DOHH2 (cell line): ENCODE measurements around the gene TMEM41B.

ENCODE experiments used
- EZH2phosphoT487 ChIP-seq: fragments of 200-600 bp; sonication (generic); IDR thresholded peaks from 2 replicates; pipeline ENCODE4 v1.6.1; 2017; ENCODE audit warnings: borderline replicate concordance, mild to moderate bottlenecking, antibody characterized with exemption, low read length, moderate library complexity, mixed read lengths
- TF ChIP-seq, protein P1 (sequence below): fragments of 200-600 bp; sonication (generic); IDR thresholded peaks from one replicate; pipeline ENCODE4 v1.5.1; 2014; ENCODE audit warnings: antibody characterized with exemption, mild to moderate bottlenecking, low read depth, low read length; ENCODE audit not compliant: poor library complexity, severe bottlenecking

DNA sequence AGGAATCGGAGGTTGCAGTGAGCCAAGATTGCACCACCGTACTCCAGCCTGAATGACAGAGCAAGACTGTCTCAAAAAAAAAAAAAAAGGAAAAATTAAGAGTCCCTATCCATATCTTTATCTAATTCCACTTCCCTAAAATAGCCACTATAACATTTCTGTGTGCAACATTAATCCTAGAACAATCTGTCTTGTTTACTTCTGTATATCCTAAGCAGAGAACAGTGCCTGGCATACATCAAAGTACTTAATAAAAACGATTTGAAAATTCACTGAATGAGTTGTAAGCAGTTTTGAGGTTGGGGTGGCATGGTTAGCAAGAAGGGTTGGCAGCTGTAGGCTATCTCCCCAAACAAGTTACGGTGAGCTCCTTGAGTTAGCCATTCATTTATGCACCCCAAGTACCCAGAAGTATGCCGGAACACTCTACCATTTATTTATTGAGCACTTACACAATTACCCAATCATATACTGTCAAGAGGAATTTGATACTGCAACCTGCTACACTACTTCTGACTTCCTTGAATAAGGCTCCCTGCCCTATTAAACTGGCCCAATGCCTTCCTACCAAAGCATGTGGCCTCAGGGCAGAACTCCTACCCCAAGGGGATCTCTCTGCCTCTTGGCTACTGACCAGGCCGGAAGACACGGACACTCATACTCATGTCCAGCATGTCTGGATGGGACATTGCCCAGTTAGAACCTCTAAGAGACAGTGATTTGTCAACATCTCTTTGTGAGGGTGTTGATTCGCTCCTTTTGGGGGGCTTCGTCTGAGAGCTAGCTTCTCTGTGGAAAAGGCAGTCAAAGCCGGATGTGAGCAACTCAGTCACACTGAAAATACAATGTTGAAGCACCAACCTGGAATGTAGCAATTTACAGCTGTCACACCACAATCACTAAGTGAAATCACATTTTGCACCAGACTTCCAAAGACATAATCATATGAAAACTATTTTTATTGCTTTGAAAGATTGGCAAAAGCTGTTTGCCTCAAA is 16.3 kb upstream of the TMEM41B start:
- TF ChIP-seq, protein P1, sequence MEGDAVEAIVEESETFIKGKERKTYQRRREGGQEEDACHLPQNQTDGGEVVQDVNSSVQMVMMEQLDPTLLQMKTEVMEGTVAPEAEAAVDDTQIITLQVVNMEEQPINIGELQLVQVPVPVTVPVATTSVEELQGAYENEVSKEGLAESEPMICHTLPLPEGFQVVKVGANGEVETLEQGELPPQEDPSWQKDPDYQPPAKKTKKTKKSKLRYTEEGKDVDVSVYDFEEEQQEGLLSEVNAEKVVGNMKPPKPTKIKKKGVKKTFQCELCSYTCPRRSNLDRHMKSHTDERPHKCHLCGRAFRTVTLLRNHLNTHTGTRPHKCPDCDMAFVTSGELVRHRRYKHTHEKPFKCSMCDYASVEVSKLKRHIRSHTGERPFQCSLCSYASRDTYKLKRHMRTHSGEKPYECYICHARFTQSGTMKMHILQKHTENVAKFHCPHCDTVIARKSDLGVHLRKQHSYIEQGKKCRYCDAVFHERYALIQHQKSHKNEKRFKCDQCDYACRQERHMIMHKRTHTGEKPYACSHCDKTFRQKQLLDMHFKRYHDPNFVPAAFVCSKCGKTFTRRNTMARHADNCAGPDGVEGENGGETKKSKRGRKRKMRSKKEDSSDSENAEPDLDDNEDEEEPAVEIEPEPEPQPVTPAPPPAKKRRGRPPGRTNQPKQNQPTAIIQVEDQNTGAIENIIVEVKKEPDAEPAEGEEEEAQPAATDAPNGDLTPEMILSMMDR = no peak
- TF ChIP-seq EZH2phosphoT487 = no peak
